ENCODE results near the gene RPS6KA3.

DNA sequence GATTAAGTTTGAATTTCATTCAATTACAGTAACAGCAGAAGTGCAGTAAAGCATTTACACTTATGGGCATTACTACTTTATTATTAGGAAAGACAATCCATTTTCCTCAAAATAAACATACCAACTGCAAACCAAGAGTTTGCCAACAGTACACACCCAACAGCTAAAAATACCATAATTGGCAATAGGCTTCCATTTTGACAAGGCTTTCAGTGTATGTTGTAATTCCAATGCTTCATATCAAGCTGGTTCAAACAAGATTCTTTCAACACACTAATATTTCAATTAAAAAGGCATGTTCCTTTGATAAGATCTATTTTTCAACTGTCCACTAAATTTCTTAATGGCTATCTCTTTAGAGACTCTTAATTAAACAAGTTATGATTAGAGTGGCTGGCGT is 137.2 kb downstream of the RPS6KA3 start:
- TF ChIP-seq POLR2AphosphoS5 (IDR thresholded peaks at IDR 0.05; ENCODE audit: low read depth, low read length) (no peak), TAF1 (IDR thresholded peaks at IDR 0.05; ENCODE audit: borderline replicate concordance, low read depth, low read length) (no peak), POLR2A (IDR thresholded peaks at IDR 0.05; ENCODE audit: low read depth, low read length) (no peak)
